Ishikawa (cell line): ENCODE results near the gene HEMK1.

ENCODE experiments used
- CEBPB ChIP-seq: IDR thresholded peaks from 2 replicates; pipeline ENCODE4 v1.6.1; 2012
- CREB1 ChIP-seq: IDR thresholded peaks from 2 replicates; pipeline ENCODE4 v1.6.1; 2012; ENCODE audit warnings: low read depth
- EGR1 ChIP-seq: IDR thresholded peaks from 2 replicates; pipeline ENCODE4 v1.6.1; 2012
- EP300 ChIP-seq: IDR thresholded peaks from 2 replicates; pipeline ENCODE4 v1.6.1; 2012; ENCODE audit warnings: borderline replicate concordance
- FOXM1 ChIP-seq: IDR thresholded peaks from 2 replicates; pipeline ENCODE4 v1.6.1; 2012; ENCODE audit warnings: low read depth, borderline replicate concordance
- MAX ChIP-seq: IDR thresholded peaks from 2 replicates; pipeline ENCODE4 v1.6.1; 2012
- NFIC ChIP-seq: IDR thresholded peaks from 2 replicates; pipeline ENCODE4 v1.6.1; 2012
- RAD21 ChIP-seq: IDR thresholded peaks from 2 replicates; pipeline ENCODE4 v1.6.1; 2012; ENCODE audit warnings: low read depth
- TAF1 ChIP-seq: IDR thresholded peaks from 2 replicates; pipeline ENCODE4 v1.6.1; 2012; ENCODE audit warnings: low read depth, mild to moderate bottlenecking
- TCF12 ChIP-seq: IDR thresholded peaks from 2 replicates; pipeline ENCODE4 v1.6.1; 2012; ENCODE audit warnings: low read depth
- TEAD4 ChIP-seq: IDR thresholded peaks from 2 replicates; pipeline ENCODE4 v1.6.1; 2012
- USF1 ChIP-seq: IDR thresholded peaks from 2 replicates; pipeline ENCODE4 v1.6.1; 2012
- YY1 ChIP-seq: IDR thresholded peaks from 2 replicates; pipeline ENCODE4 v1.6.1; 2012; ENCODE audit warnings: low read depth
- ZBTB7A ChIP-seq: IDR thresholded peaks from 2 replicates; pipeline ENCODE4 v1.6.1; 2012; ENCODE audit warnings: low read depth
- TF ChIP-seq, protein P1 (sequence below): IDR thresholded peaks from 2 replicates; pipeline ENCODE4 v1.6.1; 2012; ENCODE audit warnings: low read depth, mild to moderate bottlenecking

The HEMK1 gene

GRCh38 chr3:50612970-50613846 is 43.9 kb downstream of the HEMK1 start:
- TF ChIP-seq, protein P1, sequence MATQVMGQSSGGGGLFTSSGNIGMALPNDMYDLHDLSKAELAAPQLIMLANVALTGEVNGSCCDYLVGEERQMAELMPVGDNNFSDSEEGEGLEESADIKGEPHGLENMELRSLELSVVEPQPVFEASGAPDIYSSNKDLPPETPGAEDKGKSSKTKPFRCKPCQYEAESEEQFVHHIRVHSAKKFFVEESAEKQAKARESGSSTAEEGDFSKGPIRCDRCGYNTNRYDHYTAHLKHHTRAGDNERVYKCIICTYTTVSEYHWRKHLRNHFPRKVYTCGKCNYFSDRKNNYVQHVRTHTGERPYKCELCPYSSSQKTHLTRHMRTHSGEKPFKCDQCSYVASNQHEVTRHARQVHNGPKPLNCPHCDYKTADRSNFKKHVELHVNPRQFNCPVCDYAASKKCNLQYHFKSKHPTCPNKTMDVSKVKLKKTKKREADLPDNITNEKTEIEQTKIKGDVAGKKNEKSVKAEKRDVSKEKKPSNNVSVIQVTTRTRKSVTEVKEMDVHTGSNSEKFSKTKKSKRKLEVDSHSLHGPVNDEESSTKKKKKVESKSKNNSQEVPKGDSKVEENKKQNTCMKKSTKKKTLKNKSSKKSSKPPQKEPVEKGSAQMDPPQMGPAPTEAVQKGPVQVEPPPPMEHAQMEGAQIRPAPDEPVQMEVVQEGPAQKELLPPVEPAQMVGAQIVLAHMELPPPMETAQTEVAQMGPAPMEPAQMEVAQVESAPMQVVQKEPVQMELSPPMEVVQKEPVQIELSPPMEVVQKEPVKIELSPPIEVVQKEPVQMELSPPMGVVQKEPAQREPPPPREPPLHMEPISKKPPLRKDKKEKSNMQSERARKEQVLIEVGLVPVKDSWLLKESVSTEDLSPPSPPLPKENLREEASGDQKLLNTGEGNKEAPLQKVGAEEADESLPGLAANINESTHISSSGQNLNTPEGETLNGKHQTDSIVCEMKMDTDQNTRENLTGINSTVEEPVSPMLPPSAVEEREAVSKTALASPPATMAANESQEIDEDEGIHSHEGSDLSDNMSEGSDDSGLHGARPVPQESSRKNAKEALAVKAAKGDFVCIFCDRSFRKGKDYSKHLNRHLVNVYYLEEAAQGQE = no peak
- no peak for TF ChIP-seq MAX
- TF ChIP-seq ZBTB7A = no peak
- TF ChIP-seq TEAD4 = no peak
- no peak for TF ChIP-seq RAD21
- no peak for TF ChIP-seq CEBPB
- no peak for TF ChIP-seq TAF1
- TF ChIP-seq USF1 = no peak

DNA sequence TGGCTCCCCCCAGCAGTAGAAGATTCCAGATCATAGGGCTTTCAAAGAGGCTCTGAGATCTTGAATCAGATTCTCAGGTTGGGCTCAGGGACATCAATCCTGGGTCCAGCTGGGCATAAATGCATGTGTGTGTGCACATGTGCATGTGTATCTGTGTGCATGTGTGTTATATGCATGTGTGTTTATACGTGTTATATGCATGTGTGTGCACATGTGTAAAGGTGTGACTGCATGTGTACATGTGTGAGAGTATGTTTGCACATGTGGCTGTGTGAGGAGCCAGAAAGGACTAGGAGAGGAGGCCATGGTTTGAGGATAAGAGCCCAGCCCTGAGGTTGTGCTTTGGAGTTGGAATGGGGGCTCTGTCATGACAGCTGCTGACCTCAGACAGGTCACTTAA is 45.9 kb downstream of the HEMK1 start:
- TF ChIP-seq USF1 (no peak), MAX (no peak), RAD21 (no peak), TCF12 (no peak), CEBPB (no peak), FOXM1 (no peak), ZBTB7A (no peak), TEAD4 (no peak)
- TF ChIP-seq, protein P1 = no peak

DNA sequence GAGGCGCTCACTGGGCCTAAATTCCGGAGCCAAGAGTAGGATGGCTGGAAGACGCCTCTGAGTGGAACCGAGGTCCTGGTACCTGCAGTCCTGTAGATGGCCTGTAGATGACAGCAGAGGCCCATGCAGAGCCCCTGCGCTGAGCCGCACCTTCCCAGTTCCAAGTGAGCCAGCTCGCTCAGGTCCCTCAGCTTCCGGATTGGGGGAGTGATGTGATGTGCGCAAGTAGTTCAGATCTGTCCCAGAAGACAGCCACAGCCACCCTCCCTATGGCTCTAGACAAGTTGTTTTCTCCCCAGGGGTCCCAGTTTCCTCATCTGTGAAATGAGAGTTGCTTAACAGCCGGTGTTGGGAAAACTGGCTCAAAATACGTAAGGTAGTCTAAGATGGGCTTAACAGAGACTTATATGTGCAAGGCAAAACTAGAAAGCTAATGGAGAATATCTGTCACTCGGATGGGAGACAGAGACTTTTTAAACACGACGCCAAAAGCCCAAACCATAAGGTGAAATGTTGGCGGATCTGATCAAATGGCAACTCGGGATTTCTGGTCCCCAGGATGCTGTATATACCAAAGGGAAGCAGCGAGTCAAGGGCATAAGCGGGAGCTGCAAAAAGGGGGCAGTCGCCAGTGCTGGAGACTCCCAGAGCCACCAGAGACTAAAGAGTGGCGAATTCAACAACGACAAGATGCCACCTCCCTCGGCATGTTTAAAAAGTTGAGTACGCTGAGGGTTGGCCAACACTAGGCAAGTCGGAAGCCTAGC is 46.9 kb downstream of the HEMK1 start:
- TF ChIP-seq, protein P1 = no peak
- TF ChIP-seq RAD21 (peak; percentile 100), USF1 (no peak), YY1 (no peak), ZBTB7A (no peak), TEAD4 (no peak), FOXM1 (no peak), CEBPB (no peak), TAF1 (no peak), EP300 (no peak), EGR1 (no peak), CREB1 (no peak), NFIC (no peak), MAX (0 out of 2 replicates have a peak, but pooled peaks have one; percentile 7), TCF12 (no peak)
